Nephron progenitor cell (in vitro differentiated cells): Measurements from ENCODE around the gene IFNG-AS1.

Source experiments
- DNase-seq: peaks from one replicate; pipeline ENCODE4 v3.0.0; 2021
- H3K27ac Mint-ChIP-seq: 2 replicates; pipeline ENCODE4 v1.8.0; 2021; ENCODE audit warnings: mild to moderate bottlenecking, moderate library complexity, mixed read lengths
- H3K27me3 Mint-ChIP-seq: 2 replicates; pipeline ENCODE4 v1.8.0; 2021; ENCODE audit warnings: mild to moderate bottlenecking, low read depth, mixed read lengths; ENCODE audit not compliant: poor library complexity
- H3K36me3 Mint-ChIP-seq: 2 replicates; pipeline ENCODE4 v1.8.0; 2021; ENCODE audit warnings: low read depth, mixed read lengths
- H3K4me1 Mint-ChIP-seq: 2 replicates; pipeline ENCODE4 v1.8.0; 2021; ENCODE audit warnings: mixed read lengths
- H3K4me3 Mint-ChIP-seq: 2 replicates; pipeline ENCODE4 v1.8.0; 2021; ENCODE audit warnings: mild to moderate bottlenecking, moderate library complexity, mixed read lengths
- H3K9me3 Mint-ChIP-seq: 2 replicates; pipeline ENCODE4 v1.8.0; 2021; ENCODE audit warnings: mild to moderate bottlenecking, moderate library complexity, mixed read lengths
- TF ChIP-seq, protein P1 (sequence below): fragments of 200-600 bp; sonication (generic); IDR thresholded peaks from 2 replicates; pipeline ENCODE4 v1.5.0; 2021; ENCODE audit warnings: antibody characterized with exemption

The IFNG-AS1 gene

DNA sequence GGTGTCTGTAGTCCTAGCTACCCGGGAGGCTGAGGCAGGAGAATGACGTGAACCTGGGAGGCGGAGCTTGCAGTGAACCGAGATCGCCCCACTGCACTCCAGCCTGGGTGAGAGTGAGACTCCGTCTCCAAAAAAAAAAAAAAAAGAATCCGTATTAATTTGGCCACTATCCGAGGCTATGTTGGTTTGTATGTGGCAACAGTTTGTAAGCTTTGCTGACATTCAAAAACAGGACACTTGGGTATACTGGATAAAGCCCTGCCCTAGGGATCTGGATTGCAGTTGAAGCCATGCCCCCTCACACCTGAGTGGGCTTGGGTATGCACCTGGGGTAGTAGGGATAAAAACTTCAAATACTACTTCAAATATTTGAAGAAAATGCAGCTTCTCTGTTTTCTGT lies 14.5 kb downstream of the IFNG-AS1 start:
- H3K4me1 Mint-ChIP-seq, result no peaks in the 10 kb centered on the region
- H3K4me3 Mint-ChIP-seq, result no peak overlapping the region
- H3K27ac Mint-ChIP-seq, result no peak overlapping the region
- H3K36me3 Mint-ChIP-seq, result peaks cover 10% of the 10 kb centered on the region
- TF ChIP-seq, protein P1, sequence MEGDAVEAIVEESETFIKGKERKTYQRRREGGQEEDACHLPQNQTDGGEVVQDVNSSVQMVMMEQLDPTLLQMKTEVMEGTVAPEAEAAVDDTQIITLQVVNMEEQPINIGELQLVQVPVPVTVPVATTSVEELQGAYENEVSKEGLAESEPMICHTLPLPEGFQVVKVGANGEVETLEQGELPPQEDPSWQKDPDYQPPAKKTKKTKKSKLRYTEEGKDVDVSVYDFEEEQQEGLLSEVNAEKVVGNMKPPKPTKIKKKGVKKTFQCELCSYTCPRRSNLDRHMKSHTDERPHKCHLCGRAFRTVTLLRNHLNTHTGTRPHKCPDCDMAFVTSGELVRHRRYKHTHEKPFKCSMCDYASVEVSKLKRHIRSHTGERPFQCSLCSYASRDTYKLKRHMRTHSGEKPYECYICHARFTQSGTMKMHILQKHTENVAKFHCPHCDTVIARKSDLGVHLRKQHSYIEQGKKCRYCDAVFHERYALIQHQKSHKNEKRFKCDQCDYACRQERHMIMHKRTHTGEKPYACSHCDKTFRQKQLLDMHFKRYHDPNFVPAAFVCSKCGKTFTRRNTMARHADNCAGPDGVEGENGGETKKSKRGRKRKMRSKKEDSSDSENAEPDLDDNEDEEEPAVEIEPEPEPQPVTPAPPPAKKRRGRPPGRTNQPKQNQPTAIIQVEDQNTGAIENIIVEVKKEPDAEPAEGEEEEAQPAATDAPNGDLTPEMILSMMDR, result no peak
- no peak for DNase-seq
- H3K9me3 Mint-ChIP-seq, result peaks cover 12% of the 10 kb centered on the region
- H3K27me3 Mint-ChIP-seq, result no peaks in the 10 kb centered on the region

DNA sequence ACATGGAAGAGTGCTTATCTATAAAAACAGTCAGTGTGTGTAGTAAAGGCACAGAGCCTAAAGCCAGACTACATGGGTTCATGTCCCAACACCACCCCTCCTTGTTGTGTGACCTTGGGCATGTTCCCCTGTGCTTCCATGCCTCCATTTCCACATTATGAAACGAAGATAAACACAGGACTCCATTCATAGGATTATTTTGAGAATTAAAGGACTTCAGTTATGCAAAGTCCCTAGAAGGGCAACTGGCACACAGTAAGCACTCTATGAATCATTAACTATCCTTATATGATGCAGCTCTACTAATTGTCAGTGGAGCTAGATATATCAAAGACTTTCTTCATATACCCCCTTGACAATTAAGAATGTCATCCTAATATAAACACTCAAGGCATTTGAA lies 17.8 kb downstream of the IFNG-AS1 start:
- Mint-ChIP-seq H3K4me1 (peaks cover 8% of the 10 kb centered on the region), H3K36me3 (peaks cover 10% of the 10 kb centered on the region), H3K27me3 (no peaks in the 10 kb centered on the region), H3K4me3 (no peak overlapping the region), H3K27ac (no peak overlapping the region), H3K9me3 (peaks cover 12% of the 10 kb centered on the region)
- TF ChIP-seq, protein P1, result no peak
- no peak for DNase-seq

DNA sequence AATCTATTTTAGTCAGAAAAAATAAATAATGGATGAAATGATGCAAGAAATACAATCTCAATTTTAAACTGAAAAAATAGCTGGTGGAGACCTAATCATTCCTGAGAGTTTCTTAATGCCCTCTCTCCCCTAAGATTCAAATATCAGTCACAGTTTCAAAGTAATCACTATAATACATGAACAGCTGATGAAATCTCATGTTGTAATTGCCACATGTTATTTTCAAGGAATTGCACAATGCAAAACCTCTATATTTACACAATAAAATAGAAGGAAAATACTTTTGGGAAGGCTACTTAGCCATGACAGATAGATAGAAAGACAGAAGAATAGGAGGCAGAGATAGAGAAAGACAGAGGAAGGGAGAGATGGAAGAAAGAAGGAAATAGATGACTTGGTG lies 18.2 kb downstream of the IFNG-AS1 start:
- TF ChIP-seq, protein P1, result no peak
- DNase-seq, result no peak
- no peaks in the 10 kb centered on the region for H3K27me3 Mint-ChIP-seq
- peaks cover 10% of the 10 kb centered on the region for H3K36me3 Mint-ChIP-seq
- H3K4me1 Mint-ChIP-seq, result peaks cover 12% of the 10 kb centered on the region
- H3K9me3 Mint-ChIP-seq, result peaks cover 12% of the 10 kb centered on the region
- H3K4me3 Mint-ChIP-seq, result no peak overlapping the region
- H3K27ac Mint-ChIP-seq, result no peak overlapping the region

DNA sequence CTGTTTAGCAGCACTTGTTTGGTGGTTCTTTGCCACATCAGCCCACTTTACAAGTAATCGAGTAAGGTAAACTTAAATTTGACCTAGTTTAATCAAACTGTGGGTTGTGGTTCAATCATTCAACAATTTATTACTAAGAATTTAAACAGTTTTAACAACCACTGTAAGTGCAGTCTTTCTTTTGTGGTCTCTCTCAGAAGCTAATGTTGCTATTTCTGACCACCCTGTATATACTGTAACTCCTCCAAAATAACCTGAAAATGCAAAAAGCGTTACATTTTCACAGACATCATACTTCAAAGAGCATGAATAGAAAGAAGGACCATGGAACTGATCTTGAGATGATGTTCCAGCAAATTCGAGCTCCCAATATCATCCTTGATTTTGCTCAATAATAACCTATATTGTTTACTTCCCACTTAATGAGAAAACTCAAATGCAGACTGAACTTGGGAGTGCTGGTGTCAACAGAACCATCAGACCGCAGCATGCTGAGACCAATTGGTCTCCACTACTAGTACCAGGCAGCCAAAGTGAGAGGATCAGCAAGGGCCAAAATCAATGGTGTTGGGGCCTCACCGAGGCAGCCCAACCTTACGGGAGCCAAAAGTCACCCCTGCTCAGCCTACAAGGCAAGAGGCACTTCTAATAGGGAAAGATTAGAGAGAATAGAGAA lies 22.1 kb downstream of the IFNG-AS1 start:
- no peaks in the 10 kb centered on the region for H3K27me3 Mint-ChIP-seq
- H3K4me3 Mint-ChIP-seq, result no peak overlapping the region
- H3K27ac Mint-ChIP-seq, result no peak overlapping the region
- peaks cover 23% of the 10 kb centered on the region for H3K4me1 Mint-ChIP-seq
- no peaks in the 10 kb centered on the region for H3K36me3 Mint-ChIP-seq
- no peaks in the 10 kb centered on the region for H3K9me3 Mint-ChIP-seq
- no peak for DNase-seq
- TF ChIP-seq, protein P1, result no peak

- H3K9me3 Mint-ChIP-seq, result no peaks in the 10 kb centered on the region
- no peak overlapping the region for H3K4me3 Mint-ChIP-seq
- H3K27ac Mint-ChIP-seq, result no peak overlapping the region
- no peak for DNase-seq
- peaks cover 23% of the 10 kb centered on the region for H3K4me1 Mint-ChIP-seq
- H3K27me3 Mint-ChIP-seq, result no peaks in the 10 kb centered on the region
- H3K36me3 Mint-ChIP-seq, result no peaks in the 10 kb centered on the region
- TF ChIP-seq, protein P1, result no peak
These were observed 22.6 kb downstream of the IFNG-AS1 start for GRCh38 chr12:68011882-68012207.

- Mint-ChIP-seq H3K4me3 (no peak overlapping the region), H3K36me3 (no peaks in the 10 kb centered on the region), H3K27me3 (no peaks in the 10 kb centered on the region), H3K9me3 (no peaks in the 10 kb centered on the region), H3K27ac (no peak overlapping the region), H3K4me1 (peaks cover 23% of the 10 kb centered on the region)
- TF ChIP-seq, protein P1, result no peak
- no peak for DNase-seq
These were observed 23.5 kb downstream of the IFNG-AS1 start for GRCh38 chr12:68012712-68013111.
